ENCODE data around the gene SCP2.
"Not testable (repeated sequence)": the region's sequence is repeated elsewhere in the genome, so short reads cannot be mapped to it uniquely, and the experiment has no call there.

- TF ChIP-seq CTCF (conservative IDR thresholded peaks at IDR 0.05; ENCODE audit: low read depth, low read length); EZH2 (IDR thresholded peaks at IDR 0.05; ENCODE audit: low read length, unreplicated experiment); EZH2phosphoT487 (IDR thresholded peaks at IDR 0.05; ENCODE audit: borderline replicate concordance, low read length): not testable (repeated sequence)
Observed at GRCh38 chr1:52949602-52950001, 22.5 kb downstream of the SCP2 start.

Data from PC-3 (cell line).